HG03432 (cell line): ENCODE measurements around the gene INSIG1.

Experiments
- ATAC-seq: cut with Tn5 transposase; IDR thresholded peaks from one replicate; pipeline ENCODE4 v1.9.1; 2021; ENCODE audit warnings: mild to moderate bottlenecking, moderate library complexity; ENCODE audit not compliant: unreplicated experiment

The INSIG1 gene

GRCh38 chr7:155284496-155285274, 13.0 kb upstream of the INSIG1 start:
- ATAC-seq: no peak

- ATAC-seq: no peak
Measured at GRCh38 chr7:155285423-155285822, 12.3 kb upstream of the INSIG1 start.

- ATAC-seq: no peak
Measured at GRCh38 chr7:155285833-155286232, 11.8 kb upstream of the INSIG1 start.

- no peak for ATAC-seq
Measured at GRCh38 chr7:155286686-155287085, 11.0 kb upstream of the INSIG1 start.

- no peak for ATAC-seq
Measured at GRCh38 chr7:155287284-155287935, 10.3 kb upstream of the INSIG1 start.

GRCh38 chr7:155288055-155288454, 9.6 kb upstream of the INSIG1 start:
- ATAC-seq: no peak

- ATAC-seq: no peak
Measured at GRCh38 chr7:155289107-155289506, 8.6 kb upstream of the INSIG1 start.

GRCh38 chr7:155289949-155290501, 7.7 kb upstream of the INSIG1 start:
- ATAC-seq: no peak

GRCh38 chr7:155291045-155291530, 6.6 kb upstream of the INSIG1 start:
- ATAC-seq: no peak

GRCh38 chr7:155291729-155292128, 5.9 kb upstream of the INSIG1 start:
- ATAC-seq: no peak

GRCh38 chr7:155292680-155293226, 4.9 kb upstream of the INSIG1 start:
- ATAC-seq: no peak

GRCh38 chr7:155293721-155294510, 3.8 kb upstream of the INSIG1 start:
- no peak for ATAC-seq

- ATAC-seq: no peak
Measured at GRCh38 chr7:155294511-155294778, 3.2 kb upstream of the INSIG1 start.

- no peak for ATAC-seq
Measured at GRCh38 chr7:155295511-155295910, 2.2 kb upstream of the INSIG1 start.

- no peak for ATAC-seq
Measured at GRCh38 chr7:155296006-155296787, 1.5 kb upstream of the INSIG1 start.

GRCh38 chr7:155296788-155297516, 726 bp upstream of the INSIG1 start:
- peak; percentile 35 for ATAC-seq

GRCh38 chr7:155298288-155298833, 683 bp downstream of the INSIG1 start:
- ATAC-seq: peak; percentile 2

GRCh38 chr7:155298834-155299534, 1.3 kb downstream of the INSIG1 start:
- peak; percentile 73 for ATAC-seq
